Brain microvascular endothelial cell (primary cell): ENCODE data around the gene DOCK2.

Experiments used
- DNase-seq: peaks from one replicate; pipeline ENCODE4 v3.0.0-alpha.2; 2020
- H3K27ac ChIP-seq: fragments of 250-450 bp; sonication (Bioruptor Pico); 2 replicates; pipeline ENCODE4 v1.5.1; 2020; ENCODE audit warnings: mild to moderate bottlenecking, moderate library complexity
- H3K27me3 ChIP-seq: fragments of 250-450 bp; sonication (Bioruptor Pico); replicated peaks from 2 replicates; pipeline ENCODE4 v1.5.1; 2020; ENCODE audit warnings: mild to moderate bottlenecking
- H3K36me3 ChIP-seq: fragments of 250-450 bp; sonication (Bioruptor Pico); replicated peaks from 2 replicates; pipeline ENCODE4 v1.5.1; 2020; ENCODE audit warnings: mild to moderate bottlenecking
- H3K4me3 ChIP-seq: 2 replicates; pipeline ENCODE4 v1.5.1; 2011; ENCODE audit warnings: low read depth, mild to moderate bottlenecking, control low read depth, low read length, moderate library complexity
- CTCF ChIP-seq: IDR thresholded peaks from 2 replicates; pipeline ENCODE4 v1.5.1; 2011; ENCODE audit warnings: low read depth, mild to moderate bottlenecking, moderate library complexity, low read length, control low read depth, inconsistent platforms; ENCODE audit errors: missing control alignments
- in situ Hi-C: cut with HindIII; loops from 2 replicates; pipeline ENCODE4 v1.10.0; 2017; ENCODE audit warnings: low sequenced_read_pairs, low pct_ligation_motif_present

The DOCK2 gene

GRCh38 chr5:169696621-169697510 is 59.8 kb downstream of the DOCK2 start:
- no peak for TF ChIP-seq CTCF
- Histone ChIP-seq H3K27ac (peak overlapping the region; percentile 86), H3K36me3 (no peaks in the 10 kb centered on the region), H3K4me3 (no peak overlapping the region), H3K27me3 (no peaks in the 10 kb centered on the region)
- in situ Hi-C loops: no loop called here
- DNase-seq: no peak

GRCh38 chr5:169697511-169697890 is 60.4 kb downstream of the DOCK2 start:
- in situ Hi-C loops: no loop called here
- no peak overlapping the region for H3K4me3 ChIP-seq
- no peak for TF ChIP-seq CTCF
- peak overlapping the region; percentile 86 for H3K27ac ChIP-seq
- H3K27me3 ChIP-seq: no peaks in the 10 kb centered on the region
- no peaks in the 10 kb centered on the region for H3K36me3 ChIP-seq
- DNase-seq: no peak

- Histone ChIP-seq H3K27me3 (no peaks in the 10 kb centered on the region), H3K27ac (no peak overlapping the region), H3K4me3 (no peak overlapping the region), H3K36me3 (no peaks in the 10 kb centered on the region)
- DNase-seq: no peak
- in situ Hi-C loops: no loop called here
- TF ChIP-seq CTCF: no peak
Measured at GRCh38 chr5:169697976-169698375, 60.9 kb downstream of the DOCK2 start.

- TF ChIP-seq CTCF: no peak
- Histone ChIP-seq H3K27ac (no peak overlapping the region), H3K4me3 (no peak overlapping the region), H3K36me3 (no peaks in the 10 kb centered on the region), H3K27me3 (no peaks in the 10 kb centered on the region)
- in situ Hi-C loops: no loop called here
- no peak for DNase-seq
Measured at GRCh38 chr5:169700611-169701010, 63.5 kb downstream of the DOCK2 start.

- DNase-seq: no peak
- in situ Hi-C loops: no loop called here
- Histone ChIP-seq H3K27me3 (no peaks in the 10 kb centered on the region), H3K4me3 (no peak overlapping the region), H3K27ac (no peak overlapping the region), H3K36me3 (no peaks in the 10 kb centered on the region)
- TF ChIP-seq CTCF: peak; percentile 59
Measured at GRCh38 chr5:169701910-169702451, 64.9 kb downstream of the DOCK2 start.
